Stimulated activated CD8-positive, alpha-beta memory T cell treated with anti-CD3 and anti-CD28 coated beads, Interleukin-4, amount 100 ng/mL, for 24 hours (primary cell): ENCODE results near the gene SEC63.
"Not testable (repeated sequence)": the region's sequence is repeated elsewhere in the genome, so short reads cannot be mapped to it uniquely, and the experiment has no call there.

Source experiments
- DNase-seq: peaks from one replicate; pipeline ENCODE4 v3.0.0-alpha.2; 2020; ENCODE audit warnings: low read depth

Gene SEC63

GRCh38 chr6:107928984-107929383 lies 29.0 kb downstream of the SEC63 start:
- no peak for DNase-seq

GRCh38 chr6:107926697-107927544 lies 31.1 kb downstream of the SEC63 start:
- DNase-seq, result not testable (repeated sequence)

- no peak for DNase-seq
Measured at GRCh38 chr6:107917451-107918375, 40.3 kb downstream of the SEC63 start.

- not testable (repeated sequence) for DNase-seq
Measured at GRCh38 chr6:107916961-107917360, 41.0 kb downstream of the SEC63 start.

GRCh38 chr6:107911692-107912091 lies 46.3 kb downstream of the SEC63 start:
- DNase-seq, result no peak

GRCh38 chr6:107894809-107895396 lies 63.1 kb downstream of the SEC63 start:
- no peak for DNase-seq

GRCh38 chr6:107890431-107890830 lies 67.6 kb downstream of the SEC63 start:
- not testable (repeated sequence) for DNase-seq

- DNase-seq, result not testable (repeated sequence)
Measured at GRCh38 chr6:107885950-107886349, 72.1 kb downstream of the SEC63 start.

- no peak for DNase-seq
Measured at GRCh38 chr6:107879941-107880340, 78.1 kb downstream of the SEC63 start.

GRCh38 chr6:107877968-107878367 lies 80.0 kb downstream of the SEC63 start:
- DNase-seq, result no peak

- no peak for DNase-seq
Measured at GRCh38 chr6:107871976-107872375, 86.0 kb downstream of the SEC63 start.

- DNase-seq, result not testable (repeated sequence)
Measured at GRCh38 chr6:107871512-107871911, 86.5 kb downstream of the SEC63 start.

GRCh38 chr6:107871016-107871415 lies 87.0 kb downstream of the SEC63 start:
- no peak for DNase-seq

- no peak for DNase-seq
Measured at GRCh38 chr6:107870381-107870780, 87.6 kb downstream of the SEC63 start.

- no peak for DNase-seq
Measured at GRCh38 chr6:107869871-107870270, 88.1 kb downstream of the SEC63 start.

GRCh38 chr6:107868867-107869611 lies 89.0 kb downstream of the SEC63 start:
- DNase-seq, result no peak

GRCh38 chr6:107867302-107867615 lies 90.7 kb downstream of the SEC63 start:
- DNase-seq, result no peak

- no peak for DNase-seq
Measured at GRCh38 chr6:107866606-107867301, 91.3 kb downstream of the SEC63 start.

GRCh38 chr6:107864226-107865127 lies 93.5 kb downstream of the SEC63 start:
- DNase-seq, result no peak

GRCh38 chr6:107862383-107862782 lies 95.6 kb downstream of the SEC63 start:
- no peak for DNase-seq
